Astrocyte (in vitro differentiated cells and primary cell): Measurements from ENCODE around the gene TYK2. TPM values are rescaled to one million over a fixed set of nuclear protein-coding genes. Genes with fewer than 3 reads are reported as not detected.
A peak's percentile ranks its signal among the peaks of the same experiment; 100 is the strongest.

Experiments
- DNase-seq: peaks from one replicate; pipeline ENCODE4 v3.0.0-alpha.2; 2010; ENCODE audit warnings: low read depth
- FAIRE-seq: peaks from 2 replicates; lab custom pipeline; 2011; peaks lifted over from hg19 to GRCh38; lab: Jason Lieb, UNC
- H2AFZ ChIP-seq: 2 replicates; pipeline ENCODE4 v1.6.0; 2012; ENCODE audit warnings: low read depth, low read length, inconsistent platforms
- H3K27ac ChIP-seq: 2 replicates; pipeline ENCODE4 v1.5.1; 2011; ENCODE audit warnings: low read depth, low read length, inconsistent platforms
- H3K27me3 ChIP-seq: 2 replicates; pipeline ENCODE4 v1.6.0; 2011; ENCODE audit warnings: low read length, inconsistent platforms; ENCODE audit not compliant: insufficient read depth
- H3K36me3 ChIP-seq: 2 replicates; pipeline ENCODE4 v1.5.1; 2011; ENCODE audit warnings: low read length, inconsistent platforms; ENCODE audit not compliant: insufficient read depth
- H3K4me1 ChIP-seq: 2 replicates; pipeline ENCODE4 v1.5.1; 2011; ENCODE audit warnings: low read length, inconsistent platforms; ENCODE audit not compliant: insufficient read depth
- H3K4me2 ChIP-seq: 2 replicates; pipeline ENCODE4 v1.6.0; 2012; ENCODE audit warnings: low read length, inconsistent platforms
- H3K4me3 ChIP-seq: 2 replicates; pipeline ENCODE4 v1.5.1; 2011; ENCODE audit warnings: low read depth, mild to moderate bottlenecking, low read length, inconsistent platforms; ENCODE audit not compliant: insufficient read depth
- H3K79me2 ChIP-seq: 2 replicates; pipeline ENCODE4 v1.6.0; 2012; ENCODE audit warnings: mild to moderate bottlenecking, low read length, inconsistent platforms; ENCODE audit not compliant: insufficient read depth
- H3K9ac ChIP-seq: 2 replicates; pipeline ENCODE4 v1.6.0; 2012; ENCODE audit warnings: mild to moderate bottlenecking, low read length, inconsistent platforms
- H3K9me3 ChIP-seq: 2 replicates; pipeline ENCODE4 v1.5.1; 2012; ENCODE audit warnings: low read depth, mild to moderate bottlenecking, low read length, inconsistent platforms; ENCODE audit not compliant: insufficient read depth
- H4K20me1 ChIP-seq: 2 replicates; pipeline ENCODE4 v1.6.0; 2012; ENCODE audit warnings: low read length, inconsistent platforms; ENCODE audit not compliant: insufficient read depth
- H3K27ac Mint-ChIP-seq: one replicate; pipeline ENCODE4 v1.8.0; 2021; ENCODE audit warnings: mild to moderate bottlenecking, mixed read lengths; ENCODE audit not compliant: unreplicated experiment
- H3K27me3 Mint-ChIP-seq: one replicate; pipeline ENCODE4 v1.8.0; 2021; ENCODE audit warnings: low read depth, mixed read lengths; ENCODE audit not compliant: unreplicated experiment
- H3K36me3 Mint-ChIP-seq: one replicate; pipeline ENCODE4 v1.8.0; 2021; ENCODE audit warnings: low read depth, mixed read lengths; ENCODE audit not compliant: unreplicated experiment
- H3K4me1 Mint-ChIP-seq: one replicate; pipeline ENCODE4 v1.8.0; 2021; ENCODE audit warnings: low read depth, mixed read lengths; ENCODE audit not compliant: unreplicated experiment
- H3K4me3 Mint-ChIP-seq: one replicate; pipeline ENCODE4 v1.8.0; 2021; ENCODE audit warnings: mild to moderate bottlenecking, moderate library complexity, mixed read lengths; ENCODE audit not compliant: unreplicated experiment
- H3K9me3 Mint-ChIP-seq: one replicate; pipeline ENCODE4 v1.8.0; 2021; ENCODE audit warnings: mild to moderate bottlenecking, mixed read lengths; ENCODE audit not compliant: unreplicated experiment
- EZH2 ChIP-seq: IDR thresholded peaks from 2 replicates; pipeline ENCODE4 v1.6.1; 2012; ENCODE audit warnings: mild to moderate bottlenecking, low read length, inconsistent platforms; ENCODE audit not compliant: insufficient read depth
- total RNA-seq: library from RNA; stranded (reverse); gene quantifications from 2 replicates; pipeline ENCODE4 v1.2.1, GENCODE V29; 2021
- TF ChIP-seq, protein P1 (sequence below): IDR thresholded peaks from 2 replicates; pipeline ENCODE4 v1.5.1; 2011; ENCODE audit warnings: low read depth, mild to moderate bottlenecking, inconsistent platforms, low read length, moderate library complexity; ENCODE audit not compliant: insufficient read depth

The TYK2 gene
- total RNA-seq, 1 donor from 2014 or later = 76.5 TPM

DNA sequence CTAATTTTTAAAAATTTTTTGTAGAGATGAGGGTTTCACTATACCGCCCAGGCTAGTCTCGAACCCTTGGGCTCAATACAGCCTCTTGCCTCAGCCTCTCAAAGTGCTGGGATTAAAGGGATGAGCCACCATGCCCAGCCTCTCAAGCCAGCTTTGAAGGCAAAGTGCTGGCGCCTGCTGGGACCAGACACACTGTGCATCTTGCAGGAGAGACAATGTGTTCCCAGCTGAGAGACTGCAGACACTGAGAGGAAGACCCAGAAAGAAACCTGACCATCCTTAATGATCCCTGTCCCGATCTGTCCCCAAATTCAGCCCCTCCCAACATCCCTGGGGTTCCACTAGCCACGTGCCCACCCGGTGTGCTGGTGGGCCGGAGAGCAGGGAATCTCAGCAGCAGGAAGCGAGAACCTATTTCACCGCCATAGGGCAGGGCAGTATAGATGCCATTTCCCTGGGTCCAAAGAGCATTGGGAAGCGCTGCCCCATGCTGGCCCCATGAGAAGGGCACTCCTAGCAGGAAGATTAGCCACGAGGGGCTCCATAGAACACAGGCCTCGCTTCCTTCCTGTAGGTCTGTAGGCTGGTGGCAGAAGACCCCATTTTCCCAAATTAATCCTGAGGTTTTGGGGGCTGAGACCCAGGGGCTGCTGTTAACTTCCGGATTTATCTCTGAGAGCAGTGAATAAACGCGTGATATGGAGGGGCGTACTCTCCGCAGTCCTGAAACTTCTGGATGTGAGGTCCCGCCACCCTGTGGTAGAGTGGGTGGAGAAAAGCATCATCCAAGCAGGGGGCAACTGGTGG lies 48.0 kb downstream of the TYK2 start:
- H3K4me1 Mint-ChIP-seq = peaks cover 2% of the 10 kb centered on the region
- H3K27ac ChIP-seq = peak overlapping the region; percentile 97

DNA sequence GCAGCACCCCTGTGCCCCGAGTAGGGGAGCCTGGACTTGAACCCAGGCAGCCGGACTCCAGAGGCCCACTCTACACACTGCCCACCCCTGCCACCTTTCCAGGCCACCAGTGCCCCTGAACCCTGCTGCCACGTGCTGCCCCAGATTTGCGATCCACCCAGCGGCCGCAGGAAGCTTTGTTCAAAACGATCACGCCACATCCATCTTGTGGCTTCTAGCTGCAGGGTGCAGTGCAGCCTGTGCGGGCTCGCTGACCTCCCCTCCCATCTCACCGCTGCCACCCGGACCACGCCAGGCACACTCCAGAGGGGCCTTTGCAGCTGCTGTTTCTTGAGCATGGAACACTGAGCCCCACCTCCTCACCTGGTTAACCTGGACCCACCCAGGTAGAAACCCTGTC lies 50.8 kb downstream of the TYK2 start:
- Mint-ChIP-seq H3K4me1 (peaks cover 2% of the 10 kb centered on the region), H3K27me3 (no peaks in the 10 kb centered on the region), H3K9me3 (no peaks in the 10 kb centered on the region), H3K36me3 (peaks cover 8% of the 10 kb centered on the region), H3K27ac (no peak overlapping the region), H3K4me3 (no peak overlapping the region)
- Histone ChIP-seq H3K4me1 (peaks cover 13% of the 10 kb centered on the region), H3K36me3 (peaks cover 22% of the 10 kb centered on the region), H3K9me3 (no peaks in the 10 kb centered on the region), H3K4me2 (no peak overlapping the region), H3K4me3 (no peak overlapping the region), H3K79me2 (peaks cover 52% of the 10 kb centered on the region), H3K27me3 (no peaks in the 10 kb centered on the region), H3K9ac (no peak overlapping the region), H3K27ac (no peak overlapping the region), H2AFZ (no peak overlapping the region), H4K20me1 (peaks cover 56% of the 10 kb centered on the region)
- TF ChIP-seq, protein P1, sequence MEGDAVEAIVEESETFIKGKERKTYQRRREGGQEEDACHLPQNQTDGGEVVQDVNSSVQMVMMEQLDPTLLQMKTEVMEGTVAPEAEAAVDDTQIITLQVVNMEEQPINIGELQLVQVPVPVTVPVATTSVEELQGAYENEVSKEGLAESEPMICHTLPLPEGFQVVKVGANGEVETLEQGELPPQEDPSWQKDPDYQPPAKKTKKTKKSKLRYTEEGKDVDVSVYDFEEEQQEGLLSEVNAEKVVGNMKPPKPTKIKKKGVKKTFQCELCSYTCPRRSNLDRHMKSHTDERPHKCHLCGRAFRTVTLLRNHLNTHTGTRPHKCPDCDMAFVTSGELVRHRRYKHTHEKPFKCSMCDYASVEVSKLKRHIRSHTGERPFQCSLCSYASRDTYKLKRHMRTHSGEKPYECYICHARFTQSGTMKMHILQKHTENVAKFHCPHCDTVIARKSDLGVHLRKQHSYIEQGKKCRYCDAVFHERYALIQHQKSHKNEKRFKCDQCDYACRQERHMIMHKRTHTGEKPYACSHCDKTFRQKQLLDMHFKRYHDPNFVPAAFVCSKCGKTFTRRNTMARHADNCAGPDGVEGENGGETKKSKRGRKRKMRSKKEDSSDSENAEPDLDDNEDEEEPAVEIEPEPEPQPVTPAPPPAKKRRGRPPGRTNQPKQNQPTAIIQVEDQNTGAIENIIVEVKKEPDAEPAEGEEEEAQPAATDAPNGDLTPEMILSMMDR = no peak
- TF ChIP-seq EZH2 = no peak
- DNase-seq (no peak), FAIRE-seq (no peak)

More for the DNA sequence above, 48.0 kb downstream of the TYK2 start:
- Histone ChIP-seq H2AFZ (peak overlapping the region; percentile 89), H3K9me3 (no peaks in the 10 kb centered on the region), H4K20me1 (peaks cover 46% of the 10 kb centered on the region), H3K79me2 (peaks cover 47% of the 10 kb centered on the region), H3K4me1 (peaks cover 14% of the 10 kb centered on the region), H3K27me3 (no peaks in the 10 kb centered on the region), H3K9ac (peak overlapping the region; percentile 96), H3K36me3 (peaks cover 12% of the 10 kb centered on the region), H3K4me3 (peak overlapping the region; percentile 85), H3K4me2 (peak overlapping the region; percentile 99)
- FAIRE-seq (no peak), DNase-seq (no peak)
- Mint-ChIP-seq H3K27ac (peak overlapping the region; percentile 95), H3K27me3 (no peaks in the 10 kb centered on the region), H3K36me3 (peaks cover 6% of the 10 kb centered on the region), H3K9me3 (no peaks in the 10 kb centered on the region), H3K4me3 (peak overlapping the region; percentile 96)
- TF ChIP-seq EZH2 = no peak
- TF ChIP-seq, protein P1 = no peak
